HG03521 (cell line): ENCODE results near the gene EEF1A2.

Source experiments
- ATAC-seq: cut with Tn5 transposase; IDR thresholded peaks from one replicate; pipeline ENCODE4 v1.9.1; 2021; ENCODE audit warnings: mild to moderate bottlenecking, moderate library complexity; ENCODE audit not compliant: unreplicated experiment

Gene EEF1A2

DNA sequence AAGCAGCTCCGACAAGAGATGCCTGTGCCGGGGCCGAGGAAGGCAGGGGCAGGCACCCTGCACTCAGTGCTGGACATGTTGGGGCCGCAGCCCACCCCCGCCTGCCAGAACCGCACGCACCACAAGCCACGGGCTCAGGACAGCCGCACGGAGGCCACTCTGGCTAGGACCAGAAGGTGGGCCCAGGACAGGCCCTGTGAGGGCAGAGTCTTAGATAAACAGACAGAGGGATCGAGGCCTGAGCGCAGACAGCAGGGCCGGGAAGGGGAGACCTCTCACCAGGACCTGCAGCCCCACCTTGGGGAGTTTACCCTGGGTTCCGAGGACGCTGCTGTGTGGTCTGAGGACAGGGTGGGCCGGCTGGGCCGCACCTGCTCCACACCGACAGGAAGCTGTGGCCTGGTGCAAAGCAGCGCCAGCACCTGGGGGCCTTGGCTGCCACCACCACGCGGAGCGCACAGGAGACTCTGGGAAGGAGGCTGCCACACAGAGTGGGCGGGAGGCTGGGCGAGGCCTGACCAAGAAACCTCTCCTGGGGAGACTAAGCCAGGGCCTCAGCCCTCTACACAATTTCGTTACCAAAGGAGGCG, 58.4 kb downstream of the EEF1A2 start:
- no peak for ATAC-seq

DNA sequence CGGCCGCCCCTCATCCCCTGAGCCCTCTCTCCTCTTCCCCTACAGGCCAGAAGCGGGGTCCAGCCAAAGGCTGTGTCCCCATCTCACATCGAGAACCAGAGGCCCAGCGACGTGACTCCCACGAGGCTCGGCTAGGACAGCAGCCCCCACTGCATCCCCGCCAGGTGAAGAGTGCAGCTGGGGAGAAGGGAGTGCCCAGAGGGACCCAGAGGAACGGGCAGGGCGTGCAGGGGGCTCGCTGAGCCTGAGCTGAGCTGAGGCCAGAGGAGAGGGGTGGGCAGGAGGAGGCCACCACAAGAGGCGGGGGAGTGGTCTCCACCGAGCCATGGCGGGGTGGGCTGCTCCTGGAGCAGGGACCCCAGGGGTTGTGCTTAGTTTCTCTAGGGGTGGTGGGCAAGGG, 59.0 kb downstream of the EEF1A2 start:
- ATAC-seq: no peak

- no peak for ATAC-seq
Measured at GRCh38 chr20:63438121-63438520, 60.8 kb downstream of the EEF1A2 start.
